Lower leg skin (tissue), 4 donors: Measurements from ENCODE around the gene UBL4A. TPM values are rescaled to one million over a fixed set of nuclear protein-coding genes. Genes with fewer than 3 reads are reported as not detected.

Source experiments
- DNase-seq, 2 donors: peaks; one replicate each; pipeline ENCODE4 v3.0.0-alpha.2; 2019; ENCODE audit warnings: low spot score in 2 of 2
- H3K4me3 ChIP-seq: fragments of 200-600 bp; sonication (generic); 2 replicates; pipeline ENCODE4 v1.5.1; 2017; ENCODE audit warnings: mild to moderate bottlenecking, low read depth; ENCODE audit not compliant: poor library complexity, severe bottlenecking
- CTCF ChIP-seq, 3 donors: fragments of 450-650 bp; IDR thresholded peaks; one replicate each; pipeline ENCODE4 v1.5.1; 2016; ENCODE audit warnings: antibody characterized with exemption in 3 of 3, mild to moderate bottlenecking in 3 of 3, moderate library complexity in 2 of 3
- POLR2A ChIP-seq, 2 donors: fragments of 450-650 bp; IDR thresholded peaks; one replicate each; pipeline ENCODE4 v1.6.1; 2016 to 2017; ENCODE audit warnings: antibody characterized with exemption in 2 of 2, mild to moderate bottlenecking in 1 of 2, moderate library complexity in 1 of 2
- WGBS, 2 donors: methylation state at CpG; one replicate each; pipeline ENCODE4 v1.1.5; 2018; 5-methylcytosine and 5-hydroxymethylcytosine counted together
- intact Hi-C: fragments of 100-400 bp; cut with DNase I; formaldehyde crosslinking; loops from one replicate; pipeline ENCODE4 v1.15.0; 2023; ENCODE audit warnings: low total_unique reads
- total RNA-seq, 4 donors: library from RNA; depleted of rRNA; stranded (reverse); fragments of >200 nt; gene quantifications; one replicate each; pipeline ENCODE4 v1.1.0, GENCODE V29; 2016

UBL4A gene
- total RNA-seq, 4 donors from 2014 or later, result 33.7 to 57.0 (median 50.7) TPM

GRCh38 chrX:154488336-154489075 is 2.1 kb upstream of the UBL4A start:
- DNase-seq, result no peak
- 83 to 86% methylated on average over 4 to 20 of the region's 20 CpGs for WGBS, 2 donors
- intact Hi-C loops, result no loop called here
- TF ChIP-seq CTCF (IDR thresholded peaks at IDR 0.05), result no peak
- no peak overlapping the region for H3K4me3 ChIP-seq

GRCh38 chrX:154487518-154488290 is 1.3 kb upstream of the UBL4A start:
- TF ChIP-seq CTCF (IDR thresholded peaks at IDR 0.05) (no peak), POLR2A (IDR thresholded peaks at IDR 0.05) (no peak)
- H3K4me3 ChIP-seq, result no peak overlapping the region
- intact Hi-C loops, result no loop called here
- WGBS, 2 donors, result 85 to 92% methylated on average over 22 to 28 of the region's 28 CpGs
- no peak for DNase-seq

DNA sequence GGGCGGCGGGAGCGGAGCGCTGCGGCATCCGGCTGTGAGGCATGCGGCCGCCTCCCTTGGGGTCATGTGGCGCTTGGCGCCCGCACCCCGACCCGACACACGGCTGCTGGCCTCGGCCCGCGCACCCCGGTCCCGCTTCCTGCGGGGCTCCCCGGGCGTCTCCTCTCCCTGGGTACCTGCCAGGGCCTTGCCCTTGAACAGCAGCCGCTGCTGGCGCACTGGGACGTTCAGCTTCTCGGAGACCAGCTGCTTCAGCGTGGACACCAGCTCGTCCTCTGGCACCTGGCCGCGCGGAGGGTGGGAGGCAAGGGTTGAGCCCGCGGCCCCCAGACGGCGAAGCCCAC is 391 bp downstream of the UBL4A start:
- peak overlapping the region; percentile 56 for H3K4me3 ChIP-seq
- 41% methylated on average over 30 of the region's 35 CpGs; no CpG with 5 or more reads in 1 of the 2 donors for WGBS, 2 donors
- intact Hi-C loops, result no loop called here
- no peak for DNase-seq
- TF ChIP-seq CTCF (IDR thresholded peaks at IDR 0.05) (no peak), POLR2A (IDR thresholded peaks at IDR 0.05) (no peak)

DNA sequence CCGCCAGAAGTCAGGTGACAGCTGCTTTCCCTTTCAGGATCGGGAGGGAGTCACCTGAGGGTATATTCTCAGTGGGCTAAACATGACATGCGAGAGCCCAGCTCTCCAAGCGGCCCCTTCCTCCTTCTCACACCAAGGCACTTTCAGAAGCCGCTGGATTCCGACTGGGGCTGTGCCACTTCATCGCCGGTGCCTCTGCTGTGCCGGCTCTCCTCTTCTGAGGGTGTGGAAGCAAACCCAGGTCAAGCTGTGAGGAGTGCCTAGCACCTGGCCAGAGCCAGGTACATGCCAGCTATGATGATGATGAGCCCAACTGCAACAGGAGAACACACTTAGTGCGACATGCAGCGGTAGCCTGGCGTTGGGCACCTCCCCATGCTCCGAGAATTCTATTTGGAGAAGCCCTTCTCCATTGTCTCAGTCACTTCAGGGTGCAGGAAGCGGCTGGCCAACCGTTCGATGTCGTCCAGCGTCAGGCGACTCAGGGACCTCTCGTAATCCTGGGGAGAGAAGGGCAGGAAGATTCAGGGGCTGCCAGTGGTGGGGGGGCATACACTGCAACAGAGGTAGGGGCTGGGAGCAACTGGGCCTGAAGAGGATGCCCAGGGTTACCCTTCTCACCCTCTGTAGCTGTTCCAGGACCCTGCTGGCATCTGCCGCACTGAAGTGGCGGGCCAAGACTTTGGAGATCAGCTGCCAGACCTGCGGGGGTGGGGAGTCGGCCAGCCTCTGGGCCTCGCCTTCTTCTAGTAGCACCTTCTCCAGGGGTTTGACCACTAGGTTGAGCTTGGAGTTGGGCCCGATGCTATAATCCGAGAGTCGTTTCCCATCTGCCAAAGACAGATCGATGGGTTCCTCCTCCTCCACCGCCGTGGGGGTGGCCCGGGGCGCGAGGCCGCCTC is 1.0 kb downstream of the UBL4A start:
- 53 to 71% methylated on average over 8 to 34 of the region's 35 CpGs for WGBS, 2 donors
- no peak for DNase-seq
- H3K4me3 ChIP-seq, result no peak overlapping the region
- TF ChIP-seq POLR2A (IDR thresholded peaks at IDR 0.05) (no peak), CTCF (IDR thresholded peaks at IDR 0.05) (no peak)
- intact Hi-C loops, result no loop called here

GRCh38 chrX:154484255-154485149 is 1.9 kb downstream of the UBL4A start:
- DNase-seq, result no peak
- H3K4me3 ChIP-seq, result no peak overlapping the region
- 65 to 85% methylated on average over 11 to 16 of the region's 16 CpGs for WGBS, 2 donors
- TF ChIP-seq POLR2A (IDR thresholded peaks at IDR 0.05) (no peak), CTCF (IDR thresholded peaks at IDR 0.05) (no peak)
- intact Hi-C loops, result no loop called here
